NCI-H2107 (cell line): ENCODE measurements around the gene CCDC3.

Experiments
- DNase-seq: peaks from one replicate; lab custom pipeline; 2025; lab: John Stamatoyannopoulos, UW

The CCDC3 gene

GRCh38 chr10:12922117-12922900, 79.2 kb downstream of the CCDC3 start:
- DNase-seq = no peak

GRCh38 chr10:12921163-12921562, 80.3 kb downstream of the CCDC3 start:
- no peak for DNase-seq

- no peak for DNase-seq
Observed at GRCh38 chr10:12919574-12919973, 81.9 kb downstream of the CCDC3 start.

GRCh38 chr10:12916587-12916986, 84.9 kb downstream of the CCDC3 start:
- no peak for DNase-seq

GRCh38 chr10:12915637-12916168, 85.8 kb downstream of the CCDC3 start:
- no peak for DNase-seq

- no peak for DNase-seq
Observed at GRCh38 chr10:12914111-12914510, 87.4 kb downstream of the CCDC3 start.

- DNase-seq = no peak
Observed at GRCh38 chr10:12911795-12912194, 89.7 kb downstream of the CCDC3 start.

GRCh38 chr10:12910835-12911234, 90.7 kb downstream of the CCDC3 start:
- no peak for DNase-seq

- no peak for DNase-seq
Observed at GRCh38 chr10:12909836-12910185, 91.7 kb downstream of the CCDC3 start.

- no peak for DNase-seq
Observed at GRCh38 chr10:12909182-12909835, 92.2 kb downstream of the CCDC3 start.

GRCh38 chr10:12908773-12909172, 92.7 kb downstream of the CCDC3 start:
- no peak for DNase-seq

GRCh38 chr10:12907656-12908055, 93.9 kb downstream of the CCDC3 start:
- no peak for DNase-seq

GRCh38 chr10:12906051-12906541, 95.4 kb downstream of the CCDC3 start:
- DNase-seq = no peak

GRCh38 chr10:12905067-12905466, 96.4 kb downstream of the CCDC3 start:
- no peak for DNase-seq

GRCh38 chr10:12902851-12903358, 98.6 kb downstream of the CCDC3 start:
- no peak for DNase-seq

GRCh38 chr10:12902135-12902572, 99.4 kb downstream of the CCDC3 start:
- peak; percentile 12 for DNase-seq

GRCh38 chr10:12899546-12899945, 102.0 kb downstream of the CCDC3 start:
- no peak for DNase-seq

- DNase-seq = no peak
Observed at GRCh38 chr10:12898271-12898670, 103.2 kb downstream of the CCDC3 start.

- no peak for DNase-seq
Observed at GRCh38 chr10:12897278-12897677, 104.2 kb downstream of the CCDC3 start.

- no peak for DNase-seq
Observed at GRCh38 chr10:12896251-12896650, 105.3 kb downstream of the CCDC3 start.

GRCh38 chr10:12892924-12893323, 108.6 kb downstream of the CCDC3 start:
- DNase-seq = no peak

- no peak for DNase-seq
Observed at GRCh38 chr10:12890958-12891357, 110.6 kb downstream of the CCDC3 start.

- no peak for DNase-seq
Observed at GRCh38 chr10:12888470-12888869, 113.0 kb downstream of the CCDC3 start.
